ENCODE data around the gene IRF5. TPM values are rescaled to one million over a fixed set of nuclear protein-coding genes. Genes with fewer than 3 reads are reported as not detected.

The IRF5 gene
- total RNA-seq, 1 experiment from 2014 or later = 1.2 TPM

DNA sequence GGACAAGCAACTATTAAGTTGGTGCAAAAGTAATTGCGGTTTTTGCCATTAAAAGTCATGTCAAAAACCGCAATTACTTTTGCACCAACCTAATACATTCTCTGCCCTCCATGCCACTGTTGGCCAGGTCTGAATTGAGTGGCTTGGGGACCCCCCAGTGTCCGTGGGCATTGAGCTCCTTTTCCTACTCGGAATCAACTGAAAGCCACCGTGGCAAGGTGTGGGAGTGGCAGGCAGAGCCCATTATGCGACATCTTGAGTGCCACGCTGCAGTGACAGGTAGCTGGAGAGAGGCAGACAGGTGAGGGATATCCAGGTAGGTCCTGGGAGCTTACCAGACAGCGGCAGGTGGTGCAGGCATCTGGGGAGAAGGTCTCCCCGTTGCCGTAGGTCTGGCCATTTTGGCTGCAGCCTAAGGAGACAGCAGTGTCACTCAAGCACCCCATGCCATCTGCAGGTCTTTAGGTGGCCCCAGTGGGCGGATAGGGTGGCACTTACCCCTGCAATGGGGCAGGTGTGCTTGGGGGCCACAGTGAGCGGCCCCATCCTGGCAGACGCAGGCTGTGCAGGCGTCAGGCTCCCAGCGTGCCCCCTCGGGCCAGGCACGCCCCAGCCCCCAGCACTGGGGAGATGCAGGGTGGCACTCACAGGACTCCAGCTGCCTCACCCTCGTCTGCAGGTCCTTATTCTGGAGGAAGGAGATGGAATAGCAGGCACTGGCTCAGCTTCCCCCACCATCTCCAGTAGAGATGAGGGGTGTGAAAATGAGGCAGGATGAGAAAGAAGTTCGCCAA, 30.8 kb upstream of the IRF5 start:
- Mint-ChIP-seq H3K27me3 (ENCODE audit: insufficient read depth, unreplicated experiment) (no peaks in the 10 kb centered on the region), H3K36me3 (ENCODE audit: insufficient read depth, unreplicated experiment) (no peaks in the 10 kb centered on the region), H3K27ac (ENCODE audit: unreplicated experiment) (peak overlapping the region; percentile 48), H3K9me3 (ENCODE audit: unreplicated experiment) (no peaks in the 10 kb centered on the region), H3K4me1 (ENCODE audit: low read depth, unreplicated experiment) (peaks cover 14% of the 10 kb centered on the region), H3K4me3 (ENCODE audit: unreplicated experiment) (no peak overlapping the region)
- no peak for TF ChIP-seq CTCF (IDR thresholded peaks at IDR 0.05; ENCODE audit: insufficient read depth in 1 of 2, low read depth in 1 of 2, low read length in 1 of 2, severe bottlenecking in 1 of 2, unreplicated experiment in 1 of 2)
- no peak for DNase-seq
- no peak overlapping the region for H3K4me3 ChIP-seq (ENCODE audit: low read depth, low read length)
- H3K4me1 ChIP-seq = no peaks in the 10 kb centered on the region
- CTCF ChIA-PET = no interaction called here
- H3K36me3 ChIP-seq (ENCODE audit: control insufficient read depth, insufficient read depth, low read length) = no peaks in the 10 kb centered on the region
- intact Hi-C loops (cut with micrococcal nuclease; ENCODE audit: unreplicated experiment) = no loop called here
- POLR2A ChIA-PET = no interaction called here
- H3K27me3 ChIP-seq (replicated peaks; ENCODE audit: control insufficient read depth, insufficient read depth, low read length) = no peaks in the 10 kb centered on the region
- no peaks in the 10 kb centered on the region for H3K9me3 ChIP-seq
- BruUV-seq (replicated peaks) = no TSS peak

DNA sequence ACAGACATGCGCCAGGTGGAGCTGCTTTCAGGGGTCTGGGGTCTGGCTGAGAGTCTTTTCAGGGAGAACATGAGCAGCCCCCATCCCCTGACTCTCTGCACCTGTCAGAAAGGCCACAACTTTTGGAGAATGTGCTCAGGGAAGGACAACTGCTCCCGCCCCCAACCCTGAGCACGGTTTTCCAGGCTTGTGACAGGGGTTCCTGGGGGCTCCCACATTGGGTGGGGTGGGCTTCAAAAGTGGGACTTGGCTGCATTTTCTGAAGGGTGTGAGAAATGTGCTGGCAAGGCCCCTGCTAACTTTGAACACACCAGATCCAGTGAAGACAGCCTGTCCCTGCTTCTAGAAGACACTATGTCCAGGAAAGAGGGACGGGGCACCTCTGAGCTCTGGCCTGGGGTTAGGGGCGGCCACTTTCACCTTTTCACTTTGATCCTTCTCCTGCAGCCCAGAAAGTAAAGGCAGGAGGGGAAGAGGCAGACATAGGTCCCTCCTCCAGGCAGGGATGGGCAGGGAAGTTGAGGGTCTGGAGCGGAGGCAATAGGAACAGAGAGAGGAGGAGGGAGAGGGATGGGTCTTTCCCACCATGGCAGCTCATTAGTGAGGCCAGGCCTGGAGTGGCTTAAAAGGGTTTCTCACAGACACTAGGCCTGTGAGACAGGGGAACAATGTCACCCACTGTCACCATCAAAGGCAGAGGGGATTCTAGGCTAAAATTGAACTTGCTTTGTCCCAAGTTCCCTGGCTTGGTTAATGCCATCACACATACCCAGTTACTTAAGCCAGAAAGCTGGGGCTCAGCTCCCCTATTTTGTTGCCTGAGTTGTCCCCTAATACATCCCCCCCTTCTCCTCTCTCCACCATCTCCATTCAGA, 28.7 kb upstream of the IRF5 start:
- no peaks in the 10 kb centered on the region for H3K4me1 ChIP-seq
- no peak overlapping the region for H3K27ac Mint-ChIP-seq (ENCODE audit: unreplicated experiment)
- BruUV-seq (replicated peaks) = no TSS peak
- no peaks in the 10 kb centered on the region for H3K9me3 ChIP-seq
- H3K9me3 Mint-ChIP-seq (ENCODE audit: unreplicated experiment) = no peaks in the 10 kb centered on the region
- H3K27me3 Mint-ChIP-seq (ENCODE audit: insufficient read depth, unreplicated experiment) = no peaks in the 10 kb centered on the region
- peaks cover 6% of the 10 kb centered on the region for H3K4me1 Mint-ChIP-seq (ENCODE audit: low read depth, unreplicated experiment)
- no peak for TF ChIP-seq CTCF (IDR thresholded peaks at IDR 0.05; ENCODE audit: insufficient read depth in 1 of 2, low read depth in 1 of 2, low read length in 1 of 2, severe bottlenecking in 1 of 2, unreplicated experiment in 1 of 2)
- POLR2A ChIA-PET = interaction anchor here (0.6 kb wide), 1 partner anchor 455 kb away, joined by 3 read pairs; no protein-coding TSS in a partner anchor
- H3K4me3 ChIP-seq (ENCODE audit: low read depth, low read length) = no peak overlapping the region
- no peaks in the 10 kb centered on the region for H3K27me3 ChIP-seq (replicated peaks; ENCODE audit: control insufficient read depth, insufficient read depth, low read length)
- CTCF ChIA-PET = no interaction called here
- intact Hi-C loops (cut with micrococcal nuclease; ENCODE audit: unreplicated experiment) = no loop called here
- H3K36me3 ChIP-seq (ENCODE audit: control insufficient read depth, insufficient read depth, low read length) = no peaks in the 10 kb centered on the region
- H3K36me3 Mint-ChIP-seq (ENCODE audit: insufficient read depth, unreplicated experiment) = no peaks in the 10 kb centered on the region
- peak in 1 of 2 experiments; percentile 16 for DNase-seq
- no peak overlapping the region for H3K4me3 Mint-ChIP-seq (ENCODE audit: unreplicated experiment)

All from Caco-2 (cell line).